ENCODE results near the gene DLG2. TPM values are rescaled to one million over a fixed set of nuclear protein-coding genes. Genes with fewer than 3 reads are reported as not detected.

DLG2 gene
- total and polyA plus RNA-seq, 7 donors: 0.23 to 5.3 (median 3.4) TPM

DNA sequence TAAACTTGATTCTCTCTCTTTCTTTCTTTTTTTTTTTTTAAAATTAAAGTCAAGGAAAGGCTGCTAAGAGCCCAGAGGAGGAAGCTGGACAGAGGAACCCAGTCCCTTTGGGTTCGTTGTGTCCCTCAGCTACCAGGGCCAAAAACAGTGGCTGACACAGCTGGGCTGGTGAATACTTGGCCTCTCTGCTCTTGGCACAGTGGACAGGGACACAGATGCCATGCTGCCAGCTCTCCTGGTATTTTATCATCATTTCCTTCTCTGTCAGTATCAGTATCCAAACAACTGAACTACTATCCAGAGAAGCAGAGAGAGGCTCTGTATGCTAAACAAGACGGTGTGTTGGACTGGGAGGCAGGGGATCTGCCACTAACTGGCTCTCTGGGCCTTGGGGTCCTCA, 2217.3 kb downstream of the DLG2 start:
- peak overlapping the region; percentile 63 for H3K27ac ChIP-seq

GRCh38 chr11:83409476-83409875, 2217.7 kb downstream of the DLG2 start:
- Histone ChIP-seq H3K27ac (peak overlapping the region; percentile 63), H3K27me3 (ENCODE audit: insufficient read depth in 3 of 3, low read length in 2 of 3) (no peaks in the 10 kb centered on the region), H3K4me3 (no peak overlapping the region), H3K4me1 (peaks cover 21% of the 10 kb centered on the region), H3K9me3 (no peaks in the 10 kb centered on the region), H3K36me3 (ENCODE audit: insufficient read depth in 1 of 2, low read depth in 1 of 2) (no peaks in the 10 kb centered on the region)
- intact Hi-C loops (cut with DNase I): no loop called here
- DNase-seq (no peak), ATAC-seq (no peak)
- TF ChIP-seq, protein P1, sequence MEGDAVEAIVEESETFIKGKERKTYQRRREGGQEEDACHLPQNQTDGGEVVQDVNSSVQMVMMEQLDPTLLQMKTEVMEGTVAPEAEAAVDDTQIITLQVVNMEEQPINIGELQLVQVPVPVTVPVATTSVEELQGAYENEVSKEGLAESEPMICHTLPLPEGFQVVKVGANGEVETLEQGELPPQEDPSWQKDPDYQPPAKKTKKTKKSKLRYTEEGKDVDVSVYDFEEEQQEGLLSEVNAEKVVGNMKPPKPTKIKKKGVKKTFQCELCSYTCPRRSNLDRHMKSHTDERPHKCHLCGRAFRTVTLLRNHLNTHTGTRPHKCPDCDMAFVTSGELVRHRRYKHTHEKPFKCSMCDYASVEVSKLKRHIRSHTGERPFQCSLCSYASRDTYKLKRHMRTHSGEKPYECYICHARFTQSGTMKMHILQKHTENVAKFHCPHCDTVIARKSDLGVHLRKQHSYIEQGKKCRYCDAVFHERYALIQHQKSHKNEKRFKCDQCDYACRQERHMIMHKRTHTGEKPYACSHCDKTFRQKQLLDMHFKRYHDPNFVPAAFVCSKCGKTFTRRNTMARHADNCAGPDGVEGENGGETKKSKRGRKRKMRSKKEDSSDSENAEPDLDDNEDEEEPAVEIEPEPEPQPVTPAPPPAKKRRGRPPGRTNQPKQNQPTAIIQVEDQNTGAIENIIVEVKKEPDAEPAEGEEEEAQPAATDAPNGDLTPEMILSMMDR (IDR thresholded peaks at IDR 0.05): no peak
- WGBS, 3 donors: 86 to 100% (median 89%) methylated on average over 1 of the region's 1 CpG

More for the DNA sequence above, 2217.3 kb downstream of the DLG2 start:
- ATAC-seq (peak; percentile 52 to 86 (median 78)), DNase-seq (peak in 1 of 2 donors; percentile 61)
- Histone ChIP-seq H3K4me1 (peaks cover 21% of the 10 kb centered on the region), H3K27me3 (ENCODE audit: insufficient read depth in 3 of 3, low read length in 2 of 3) (no peaks in the 10 kb centered on the region), H3K9me3 (no peaks in the 10 kb centered on the region), H3K4me3 (no peak overlapping the region), H3K36me3 (ENCODE audit: insufficient read depth in 1 of 2, low read depth in 1 of 2) (no peaks in the 10 kb centered on the region)
- WGBS, 3 donors: 19 to 43% (median 21%) methylated on average over 2 of the region's 2 CpGs
- intact Hi-C loops (cut with DNase I): no loop called here
- TF ChIP-seq, protein P1 (IDR thresholded peaks at IDR 0.05): no peak

GRCh38 chr11:83408946-83409345, 2218.2 kb downstream of the DLG2 start:
- no peak for DNase-seq
- no peaks in the 10 kb centered on the region for H3K9me3 ChIP-seq
- intact Hi-C loops (cut with DNase I): no loop called here
- 57 to 69% (median 61%) methylated on average over 1 of the region's 1 CpG for WGBS, 3 donors
- H3K27ac ChIP-seq: no peak overlapping the region
- ATAC-seq: no peak
- H3K27me3 ChIP-seq (ENCODE audit: insufficient read depth in 3 of 3, low read length in 2 of 3): no peaks in the 10 kb centered on the region
- TF ChIP-seq, protein P1 (IDR thresholded peaks at IDR 0.05): no peak
- no peak overlapping the region for H3K4me3 ChIP-seq
- H3K4me1 ChIP-seq: peaks cover 21% of the 10 kb centered on the region
- H3K36me3 ChIP-seq (ENCODE audit: insufficient read depth in 1 of 2, low read depth in 1 of 2): no peaks in the 10 kb centered on the region

Other genes with a start within 250 kb of the DLG2 start
- gene TMEM126B, start 1.2 kb upstream of the DLG2 start, total RNA-seq: 10 to 100 TPM; 20.0 to 33.3 (median 25.2) TPM
- 10 to 100 TPM; 28.6 to 40.6 (median 40.0) TPM for gene TMEM126B, start 1.2 kb upstream of the DLG2 start, polyA plus RNA-seq
- gene TMEM126A, start 20.6 kb upstream of the DLG2 start, total RNA-seq: 10 to 100 TPM; 32.4 to 51.5 (median 39.1) TPM
- 100 to 1,000 TPM in 1 of 3 donors, 10 to 100 TPM in 2; 70.6 to 107 (median 72.0) TPM for gene TMEM126A, start 20.6 kb upstream of the DLG2 start, polyA plus RNA-seq
- 10 to 100 TPM; 14.0 to 32.3 (median 19.4) TPM for gene CREBZF, start 37.8 kb upstream of the DLG2 start, total RNA-seq
- 10 to 100 TPM; 14.1 to 25.6 (median 17.9) TPM for gene CREBZF, start 37.8 kb upstream of the DLG2 start, polyA plus RNA-seq
- under 1 TPM in 3 of 4 donors, not detected in 1; 0.15 to 0.71 (median 0.42) TPM for gene CCDC89, start 58.9 kb upstream of the DLG2 start, total RNA-seq
- gene CCDC89, start 58.9 kb upstream of the DLG2 start, polyA plus RNA-seq: 1 to 10 TPM in 1 of 3 donors, under 1 TPM in 2; 0.13 to 2.0 (median 0.20) TPM
- gene SYTL2, start 183.8 kb upstream of the DLG2 start, total RNA-seq: 1 to 10 TPM; 3.2 to 5.6 (median 5.1) TPM
- 1 to 10 TPM; 1.7 to 4.8 (median 2.3) TPM for gene SYTL2, start 183.8 kb upstream of the DLG2 start, polyA plus RNA-seq
- gene CCDC83, start 228.0 kb upstream of the DLG2 start, total RNA-seq: not detected
- not detected for gene CCDC83, start 228.0 kb upstream of the DLG2 start, polyA plus RNA-seq